Measurements from ENCODE around the gene SIKE1. TPM values are rescaled to one million over a fixed set of nuclear protein-coding genes. Genes with fewer than 3 reads are reported as not detected.

Gene SIKE1
- total and polyA plus RNA-seq, 7 experiments from 2014 or later: 32.7 to 69.4 (median 50.7) TPM

- Histone ChIP-seq H3K9me3 (ENCODE audit: control insufficient read depth in 2 of 3, low read length in 3 of 3) (no peaks in the 10 kb centered on the region), H3K4me1 (ENCODE audit: control insufficient read depth in 2 of 2, insufficient read depth in 2 of 2, low read length in 2 of 2) (no peaks in the 10 kb centered on the region), H3K27me3 (ENCODE audit: control insufficient read depth in 2 of 2, insufficient read depth in 2 of 2, low read length in 2 of 2) (no peaks in the 10 kb centered on the region), H3K36me3 (ENCODE audit: control insufficient read depth in 2 of 3, insufficient read depth in 3 of 3, low read length in 3 of 3) (peaks cover 16 to 72% (median 45%) of the 10 kb centered on the region in 3 experiments), H3K4me3 (ENCODE audit: low read length) (no peak overlapping the region), H3K27ac (ENCODE audit: low read depth, low read length) (no peak overlapping the region)
- ChIA-PET POLR2A (no interaction called here), CTCF (interaction anchor here (0.7 kb wide), 1 partner anchor 1275 kb away, joined by 3 read pairs; no protein-coding TSS in a partner anchor)
- H3K27me3 Mint-ChIP-seq: no peaks in the 10 kb centered on the region
- DNase-seq (no peak), ATAC-seq (no peak)
- H3K4me1 Mint-ChIP-seq: peaks cover 11 to 46% (median 26%) of the 10 kb centered on the region in 7 donors
- H3K9me3 Mint-ChIP-seq: peaks cover 0 to 2% (median 0%) of the 10 kb centered on the region in 11 donors
- H3K4me3 Mint-ChIP-seq: no peak overlapping the region
- intact Hi-C loops (cut with micrococcal nuclease): no loop called here
- peaks cover 12 to 51% (median 33%) of the 10 kb centered on the region in 5 donors for H3K36me3 Mint-ChIP-seq
- peak overlapping the region in 1 of 9 donors; percentile 39 for H3K27ac Mint-ChIP-seq
These were observed 43.1 kb downstream of the SIKE1 start for GRCh38 chr1:114737314-114737849.

DNA sequence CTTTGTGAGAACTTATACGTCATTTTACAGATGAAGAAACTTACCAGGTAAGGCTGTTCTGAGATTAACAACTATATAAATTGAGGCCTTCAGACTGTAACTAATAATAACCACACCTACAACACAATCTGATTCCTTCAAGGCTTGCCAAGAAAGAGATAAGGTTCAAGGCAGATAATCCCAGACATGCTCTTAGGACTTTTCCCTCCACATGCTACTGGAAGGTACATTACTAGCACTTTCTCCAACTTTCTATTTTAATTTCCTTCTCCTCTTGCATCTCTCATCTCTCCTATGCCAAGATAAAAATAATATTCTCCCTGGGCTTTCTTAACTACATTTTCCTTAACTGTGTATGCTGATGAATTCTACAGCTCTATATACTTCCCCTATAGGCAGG lies 45.0 kb downstream of the SIKE1 start:
- intact Hi-C loops (cut with micrococcal nuclease): no loop called here
- H3K36me3 ChIP-seq (ENCODE audit: control insufficient read depth in 2 of 3, insufficient read depth in 3 of 3, low read length in 3 of 3): peaks cover 26 to 81% (median 64%) of the 10 kb centered on the region in 3 experiments
- ATAC-seq: no peak

GRCh38 chr1:114729782-114730181 lies 50.7 kb downstream of the SIKE1 start:
- H3K4me3 ChIP-seq (ENCODE audit: low read length): no peak overlapping the region
- ATAC-seq (no peak), DNase-seq (no peak)
- intact Hi-C loops (cut with micrococcal nuclease): no loop called here
- H3K27ac Mint-ChIP-seq: peak overlapping the region in 3 of 9 donors; percentile 46 to 80 (median 57)
- H3K36me3 Mint-ChIP-seq: peaks cover 13 to 75% (median 49%) of the 10 kb centered on the region in 5 donors
- POLR2A ChIA-PET: interaction anchor here (0.5 kb wide), 1 partner anchor 51 kb away, joined by 3 read pairs; no protein-coding TSS in a partner anchor
- peaks cover 0 to 16% (median 6%) of the 10 kb centered on the region in 7 donors for H3K4me1 Mint-ChIP-seq
- no peak overlapping the region for H3K27ac ChIP-seq (ENCODE audit: low read depth, low read length)
- H3K4me3 Mint-ChIP-seq: no peak overlapping the region
- H3K27me3 ChIP-seq (ENCODE audit: control insufficient read depth in 2 of 2, insufficient read depth in 2 of 2, low read length in 2 of 2): no peaks in the 10 kb centered on the region
- peaks cover 29 to 96% (median 72%) of the 10 kb centered on the region in 3 experiments for H3K36me3 ChIP-seq (ENCODE audit: control insufficient read depth in 2 of 3, insufficient read depth in 3 of 3, low read length in 3 of 3)
- no peaks in the 10 kb centered on the region for H3K27me3 Mint-ChIP-seq
- CTCF ChIA-PET: no interaction called here
- H3K4me1 ChIP-seq (ENCODE audit: control insufficient read depth in 2 of 2, insufficient read depth in 2 of 2, low read length in 2 of 2): no peaks in the 10 kb centered on the region
- no peaks in the 10 kb centered on the region for H3K9me3 ChIP-seq (ENCODE audit: control insufficient read depth in 2 of 3, low read length in 3 of 3)
- peaks cover 0 to 2% (median 0%) of the 10 kb centered on the region in 11 donors for H3K9me3 Mint-ChIP-seq

More for the DNA sequence above, 45.0 kb downstream of the SIKE1 start:
- peaks cover 14 to 58% (median 42%) of the 10 kb centered on the region in 5 donors for H3K36me3 Mint-ChIP-seq
- peaks cover 0 to 2% (median 0%) of the 10 kb centered on the region in 11 donors for H3K9me3 Mint-ChIP-seq
- Histone ChIP-seq H3K27me3 (ENCODE audit: control insufficient read depth in 2 of 2, insufficient read depth in 2 of 2, low read length in 2 of 2) (no peaks in the 10 kb centered on the region), H3K27ac (ENCODE audit: low read depth, low read length) (no peak overlapping the region), H3K9me3 (ENCODE audit: control insufficient read depth in 2 of 3, low read length in 3 of 3) (no peaks in the 10 kb centered on the region), H3K4me1 (ENCODE audit: control insufficient read depth in 2 of 2, insufficient read depth in 2 of 2, low read length in 2 of 2) (no peaks in the 10 kb centered on the region), H3K4me3 (ENCODE audit: low read length) (no peak overlapping the region)
- peak overlapping the region in 3 of 9 donors; percentile 7 to 65 (median 54) for H3K27ac Mint-ChIP-seq
- ChIA-PET POLR2A (no interaction called here), CTCF (no interaction called here)
- H3K27me3 Mint-ChIP-seq: no peaks in the 10 kb centered on the region
- no peak for DNase-seq
- H3K4me3 Mint-ChIP-seq: no peak overlapping the region
- H3K4me1 Mint-ChIP-seq: peaks cover 2 to 37% (median 11%) of the 10 kb centered on the region in 7 donors

DNA sequence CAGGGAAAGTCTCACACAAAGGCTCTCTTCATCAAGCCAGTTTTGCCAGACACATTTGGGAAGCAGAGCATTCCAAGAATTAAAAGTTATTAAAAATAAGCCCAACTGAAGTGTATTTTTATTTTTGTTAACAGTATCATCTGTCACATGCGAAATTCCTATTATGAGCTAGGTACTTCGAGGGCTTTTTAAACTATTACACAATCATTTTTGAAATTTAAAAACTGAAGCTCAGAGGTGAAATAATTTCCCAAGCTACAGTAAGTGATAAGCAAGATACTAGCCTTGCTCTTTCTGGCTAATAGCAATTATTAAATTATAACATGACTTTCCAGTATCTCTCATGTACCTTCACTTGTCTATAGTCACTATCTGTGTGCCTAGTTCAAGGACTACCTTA lies 51.9 kb downstream of the SIKE1 start:
- no peaks in the 10 kb centered on the region for H3K27me3 ChIP-seq (ENCODE audit: control insufficient read depth in 2 of 2, insufficient read depth in 2 of 2, low read length in 2 of 2)
- DNase-seq (no peak), ATAC-seq (no peak)
- Mint-ChIP-seq H3K27ac (peak overlapping the region in 5 of 9 donors; percentile 25 to 67 (median 57)), H3K36me3 (peaks cover 20 to 74% (median 55%) of the 10 kb centered on the region in 5 donors), H3K4me1 (peaks cover 0 to 16% (median 6%) of the 10 kb centered on the region in 7 donors), H3K27me3 (no peaks in the 10 kb centered on the region), H3K9me3 (peaks cover 0 to 2% (median 0%) of the 10 kb centered on the region in 11 donors), H3K4me3 (no peak overlapping the region)
- H3K9me3 ChIP-seq (ENCODE audit: control insufficient read depth in 2 of 3, low read length in 3 of 3): no peaks in the 10 kb centered on the region
- H3K4me3 ChIP-seq (ENCODE audit: low read length): no peak overlapping the region
- H3K36me3 ChIP-seq (ENCODE audit: control insufficient read depth in 2 of 3, insufficient read depth in 3 of 3, low read length in 3 of 3): peaks cover 31 to 96% (median 76%) of the 10 kb centered on the region in 3 experiments
- CTCF ChIA-PET: no interaction called here
- no peaks in the 10 kb centered on the region for H3K4me1 ChIP-seq (ENCODE audit: control insufficient read depth in 2 of 2, insufficient read depth in 2 of 2, low read length in 2 of 2)
- H3K27ac ChIP-seq (ENCODE audit: low read depth, low read length): no peak overlapping the region
- POLR2A ChIA-PET: interaction anchor here (0.7 kb wide), 1 partner anchor 370 kb away, joined by 3 read pairs; no protein-coding TSS in a partner anchor
- intact Hi-C loops (cut with micrococcal nuclease): no loop called here

DNA sequence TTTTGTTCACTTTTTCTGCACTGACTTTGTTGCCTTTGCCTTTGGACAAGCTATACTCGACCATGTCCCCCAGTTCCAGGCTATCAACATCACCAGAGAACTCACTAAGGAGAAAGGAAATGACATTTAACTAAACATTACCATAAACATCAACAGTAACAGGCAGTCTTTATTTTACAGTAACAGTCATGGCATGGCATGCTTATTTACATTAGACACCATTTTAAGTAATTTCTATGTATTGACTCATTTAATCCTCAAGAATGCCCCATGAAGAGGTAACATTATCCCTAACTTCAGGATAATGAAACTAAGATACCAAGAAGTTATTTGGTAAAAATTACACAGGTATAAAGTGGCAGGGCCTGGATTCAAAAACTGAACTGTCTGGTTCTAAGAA lies 55.3 kb downstream of the SIKE1 start:
- ChIA-PET CTCF (no interaction called here), POLR2A (no interaction called here)
- no peak overlapping the region for H3K4me3 ChIP-seq (ENCODE audit: low read length)
- H3K27ac ChIP-seq (ENCODE audit: low read depth, low read length): no peak overlapping the region
- intact Hi-C loops (cut with micrococcal nuclease): no loop called here
- no peaks in the 10 kb centered on the region for H3K9me3 ChIP-seq (ENCODE audit: control insufficient read depth in 2 of 3, low read length in 3 of 3)
- H3K27me3 ChIP-seq (ENCODE audit: control insufficient read depth in 2 of 2, insufficient read depth in 2 of 2, low read length in 2 of 2): no peaks in the 10 kb centered on the region
- Mint-ChIP-seq H3K27ac (peak overlapping the region in 5 of 9 donors; percentile 3 to 56 (median 22)), H3K4me3 (no peak overlapping the region), H3K36me3 (peaks cover 20 to 82% (median 53%) of the 10 kb centered on the region in 5 donors), H3K27me3 (no peaks in the 10 kb centered on the region), H3K4me1 (peaks cover 0 to 16% (median under 1%) of the 10 kb centered on the region in 7 donors), H3K9me3 (peaks cover 0 to 2% (median 0%) of the 10 kb centered on the region in 11 donors)
- DNase-seq: no peak
- H3K4me1 ChIP-seq (ENCODE audit: control insufficient read depth in 2 of 2, insufficient read depth in 2 of 2, low read length in 2 of 2): no peaks in the 10 kb centered on the region
- H3K36me3 ChIP-seq (ENCODE audit: control insufficient read depth in 2 of 3, insufficient read depth in 3 of 3, low read length in 3 of 3): peaks cover 34 to 98% (median 67%) of the 10 kb centered on the region in 3 experiments
- no peak for ATAC-seq

- H3K4me3 ChIP-seq (ENCODE audit: low read length): no peak overlapping the region
- no peaks in the 10 kb centered on the region for H3K27me3 ChIP-seq (ENCODE audit: control insufficient read depth in 2 of 2, insufficient read depth in 2 of 2, low read length in 2 of 2)
- POLR2A ChIA-PET: interaction anchor here (1.2 kb wide), 1 partner anchor 57 kb away, joined by 3 read pairs; the partner anchor contains the start of gene SIKE1
- no peaks in the 10 kb centered on the region for H3K4me1 ChIP-seq (ENCODE audit: control insufficient read depth in 2 of 2, insufficient read depth in 2 of 2, low read length in 2 of 2)
- no peaks in the 10 kb centered on the region for H3K27me3 Mint-ChIP-seq
- H3K36me3 Mint-ChIP-seq: peaks cover 21 to 80% (median 53%) of the 10 kb centered on the region in 5 donors
- no peak for DNase-seq
- no peak overlapping the region for H3K27ac ChIP-seq (ENCODE audit: low read depth, low read length)
- CTCF ChIA-PET: interaction anchor here (0.6 kb wide), 1 partner anchor 11 kb away, joined by 3 read pairs; no protein-coding TSS in a partner anchor
- H3K27ac Mint-ChIP-seq: peak overlapping the region in 6 of 9 donors; percentile 41 to 68 (median 55)
- H3K4me1 Mint-ChIP-seq: peaks cover 0 to 8% (median 0%) of the 10 kb centered on the region in 7 donors
- H3K9me3 Mint-ChIP-seq: peaks cover 0 to 2% (median 0%) of the 10 kb centered on the region in 11 donors
- peaks cover 31 to 99% (median 69%) of the 10 kb centered on the region in 3 experiments for H3K36me3 ChIP-seq (ENCODE audit: control insufficient read depth in 2 of 3, insufficient read depth in 3 of 3, low read length in 3 of 3)
- no peak for ATAC-seq
- H3K9me3 ChIP-seq (ENCODE audit: control insufficient read depth in 2 of 3, low read length in 3 of 3): no peaks in the 10 kb centered on the region
- H3K4me3 Mint-ChIP-seq: no peak overlapping the region
- intact Hi-C loops (cut with micrococcal nuclease): no loop called here
These were observed 56.6 kb downstream of the SIKE1 start for GRCh38 chr1:114723915-114724314.
